HG02759 (cell line): ENCODE measurements around the gene XRRA1.

Source experiments
- ATAC-seq: cut with Tn5 transposase; IDR thresholded peaks from one replicate; pipeline ENCODE4 v1.9.1; 2021; ENCODE audit warnings: mild to moderate bottlenecking, moderate library complexity; ENCODE audit not compliant: unreplicated experiment

XRRA1 gene

GRCh38 chr11:74952752-74953151, 3.9 kb upstream of the XRRA1 start:
- ATAC-seq: no peak

- no peak for ATAC-seq
These were observed 2.3 kb upstream of the XRRA1 start for GRCh38 chr11:74951226-74951625.

- no peak for ATAC-seq
These were observed 1.6 kb upstream of the XRRA1 start for GRCh38 chr11:74950374-74950969.

GRCh38 chr11:74949753-74950137, 854 bp upstream of the XRRA1 start:
- ATAC-seq: no peak

- ATAC-seq: peak; percentile 3
These were observed 369 bp downstream of the XRRA1 start for GRCh38 chr11:74948546-74948897.

GRCh38 chr11:74942073-74942759, 6.7 kb downstream of the XRRA1 start:
- ATAC-seq: no peak

GRCh38 chr11:74941492-74941891, 7.4 kb downstream of the XRRA1 start:
- no peak for ATAC-seq

GRCh38 chr11:74937696-74938475, 11.0 kb downstream of the XRRA1 start:
- ATAC-seq: no peak

GRCh38 chr11:74936976-74937375, 11.9 kb downstream of the XRRA1 start:
- no peak for ATAC-seq

- no peak for ATAC-seq
These were observed 12.8 kb downstream of the XRRA1 start for GRCh38 chr11:74936087-74936486.

- ATAC-seq: no peak
These were observed 13.6 kb downstream of the XRRA1 start for GRCh38 chr11:74935285-74935684.

GRCh38 chr11:74933765-74934164, 15.1 kb downstream of the XRRA1 start:
- ATAC-seq: no peak

GRCh38 chr11:74932797-74933196, 16.1 kb downstream of the XRRA1 start:
- ATAC-seq: no peak

GRCh38 chr11:74932169-74932568, 16.7 kb downstream of the XRRA1 start:
- no peak for ATAC-seq

- ATAC-seq: peak; percentile 78
These were observed 19.2 kb downstream of the XRRA1 start for GRCh38 chr11:74929431-74930363.

- ATAC-seq: no peak
These were observed 21.4 kb downstream of the XRRA1 start for GRCh38 chr11:74927496-74927895.

GRCh38 chr11:74926304-74927030, 22.4 kb downstream of the XRRA1 start:
- ATAC-seq: no peak

- ATAC-seq: no peak
These were observed 23.6 kb downstream of the XRRA1 start for GRCh38 chr11:74925281-74925680.

- ATAC-seq: no peak
These were observed 25.8 kb downstream of the XRRA1 start for GRCh38 chr11:74923125-74923524.

GRCh38 chr11:74909812-74910211, 39.1 kb downstream of the XRRA1 start:
- no peak for ATAC-seq
